Stimulated activated CD8-positive, alpha-beta memory T cell treated with anti-CD3 and anti-CD28 coated beads, Interleukin-7, amount 100 ng/mL, for 1 hour (primary cell): ENCODE measurements around the gene RPS6KC1.
"Not testable (repeated sequence)": the region's sequence is repeated elsewhere in the genome, so short reads cannot be mapped to it uniquely, and the experiment has no call there.

ENCODE experiments used
- DNase-seq, 2 donors: peaks; one replicate each; pipeline ENCODE4 v3.0.0-alpha.2; 2020; ENCODE audit warnings: low read depth in 2 of 2

Gene RPS6KC1

DNA sequence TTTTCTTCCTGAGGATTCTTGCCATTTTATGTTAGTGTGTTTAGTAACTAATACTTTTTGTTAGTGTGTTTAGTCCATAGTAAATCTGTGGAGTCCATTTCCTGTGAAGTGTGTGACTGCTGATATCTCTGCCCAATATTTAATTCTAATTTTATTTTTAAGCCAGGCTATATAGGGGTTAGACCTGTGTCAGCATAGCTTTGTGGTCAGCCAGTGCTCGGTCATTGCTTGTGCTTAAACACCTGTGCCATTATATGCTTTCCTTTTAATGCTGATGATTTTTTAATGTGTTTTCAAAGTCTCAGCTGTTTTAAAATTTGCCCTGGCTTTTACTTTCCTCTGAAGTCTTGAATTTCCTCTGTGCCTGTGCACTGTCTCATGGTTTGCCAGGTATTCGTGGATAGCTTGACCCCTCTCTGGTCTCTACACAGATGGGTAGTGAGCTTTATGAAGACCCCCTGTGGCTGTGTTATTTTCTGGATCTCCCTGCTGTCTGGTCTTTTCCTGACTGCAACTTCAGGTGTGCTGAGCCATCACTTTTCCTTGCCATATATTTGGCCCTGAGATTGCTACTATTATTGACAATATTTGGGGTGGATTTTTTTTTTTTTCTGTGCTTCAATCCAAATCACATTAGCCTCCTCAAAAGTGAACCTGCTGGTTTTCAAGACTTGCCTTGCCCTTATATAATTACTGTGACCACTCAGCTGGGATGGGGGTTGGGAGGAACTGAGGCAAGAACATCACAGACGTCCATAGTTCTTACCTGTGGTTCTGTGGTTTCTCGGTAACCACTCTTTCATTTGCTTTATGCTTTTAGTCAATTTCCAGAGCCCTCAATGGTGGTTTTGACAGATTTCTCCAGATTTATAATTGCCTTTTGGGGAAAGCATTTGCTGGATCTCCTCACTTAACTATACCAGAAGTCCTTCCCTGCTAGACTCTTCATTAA, 59.6 kb downstream of the RPS6KC1 start:
- no peak for DNase-seq

GRCh38 chr1:213111502-213111901, 60.5 kb downstream of the RPS6KC1 start:
- DNase-seq = no peak

- not testable (repeated sequence) for DNase-seq
Measured at GRCh38 chr1:213112723-213113122, 61.7 kb downstream of the RPS6KC1 start.

GRCh38 chr1:213117699-213118180, 66.7 kb downstream of the RPS6KC1 start:
- not testable (repeated sequence) for DNase-seq

- DNase-seq = no peak
Measured at GRCh38 chr1:213119794-213120193, 68.8 kb downstream of the RPS6KC1 start.

DNA sequence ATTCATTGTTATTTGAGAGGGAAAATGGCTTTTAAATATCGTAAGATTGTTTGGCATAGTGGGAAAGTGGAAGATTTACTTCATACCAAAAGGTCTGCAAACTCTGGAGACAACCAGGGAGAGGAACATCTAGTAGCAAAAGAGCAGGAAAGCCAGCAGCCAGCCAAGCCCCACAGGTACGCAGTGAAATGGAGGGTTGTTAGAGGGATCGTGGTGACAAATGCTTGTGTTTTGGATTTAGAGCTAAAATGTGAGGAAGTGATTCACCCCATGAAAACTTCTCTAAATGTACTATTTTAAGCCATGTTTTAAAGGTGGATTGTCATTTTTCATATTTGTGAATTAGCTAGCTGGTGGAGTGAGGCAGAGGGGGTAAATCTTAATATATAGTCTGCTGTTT, 69.3 kb downstream of the RPS6KC1 start:
- no peak for DNase-seq

- no peak for DNase-seq
Measured at GRCh38 chr1:213120961-213121360, 69.9 kb downstream of the RPS6KC1 start.

DNA sequence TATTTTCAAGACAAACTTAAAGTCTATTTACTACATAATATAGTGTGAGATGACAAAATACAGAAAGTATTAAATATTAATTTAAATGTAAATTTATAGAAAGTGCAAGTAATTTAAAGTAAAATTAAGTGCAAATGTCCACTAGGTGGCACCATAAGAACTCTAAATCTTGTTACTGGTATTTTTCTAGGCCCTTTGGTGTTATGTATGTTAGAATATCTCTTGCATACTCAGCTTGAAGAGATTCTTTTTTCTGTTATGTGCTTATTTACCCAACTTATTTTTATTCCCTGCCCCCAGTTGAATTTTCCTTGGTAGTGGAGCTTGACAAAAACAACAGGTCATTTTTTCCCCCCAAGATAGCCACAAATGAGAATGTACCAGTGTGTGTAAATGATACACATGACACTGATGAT, 71.5 kb downstream of the RPS6KC1 start:
- DNase-seq = no peak

- no peak for DNase-seq
Measured at GRCh38 chr1:213123087-213123486, 72.0 kb downstream of the RPS6KC1 start.

GRCh38 chr1:213123536-213123935, 72.5 kb downstream of the RPS6KC1 start:
- no peak for DNase-seq

- no peak for DNase-seq
Measured at GRCh38 chr1:213124590-213124989, 73.5 kb downstream of the RPS6KC1 start.

DNA sequence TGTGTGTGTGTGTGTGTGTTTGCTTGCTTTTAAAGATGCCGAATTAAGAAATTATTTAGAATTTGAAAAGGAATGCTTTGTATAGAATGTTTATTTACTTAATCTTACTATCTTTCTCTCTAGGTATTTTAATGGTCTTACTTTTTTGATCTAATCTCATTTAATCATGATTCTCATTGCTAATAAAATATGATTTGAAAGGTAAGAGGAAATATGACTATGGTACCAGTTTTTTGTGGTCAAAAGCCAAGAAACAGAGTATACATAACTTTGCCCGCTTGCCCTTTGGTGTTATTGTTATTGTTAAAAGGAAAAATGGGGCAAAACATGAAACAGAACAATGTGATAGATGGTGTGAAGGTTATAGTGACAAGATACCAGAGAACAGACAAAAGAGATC, 74.6 kb downstream of the RPS6KC1 start:
- no peak for DNase-seq

DNA sequence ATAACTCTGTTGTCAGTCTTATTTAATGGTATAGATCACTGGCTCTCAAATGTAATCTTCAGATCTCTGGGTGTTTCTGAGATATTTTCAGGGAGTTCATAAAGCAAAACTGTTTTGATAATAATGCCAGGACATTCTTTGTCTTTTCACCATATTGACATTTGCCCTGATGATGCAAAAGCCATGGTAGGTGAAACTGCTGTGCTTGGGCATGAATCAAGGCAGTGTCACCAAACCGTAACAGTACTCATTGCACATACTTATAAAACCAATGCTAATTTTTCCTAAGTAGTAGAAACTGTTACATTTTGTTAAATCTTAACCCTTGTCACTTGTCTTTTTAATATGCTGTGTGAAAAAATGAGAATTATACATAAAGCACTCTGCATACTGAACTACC, 76.0 kb downstream of the RPS6KC1 start:
- DNase-seq = no peak

- DNase-seq = no peak
Measured at GRCh38 chr1:213131851-213132655, 81.0 kb downstream of the RPS6KC1 start.

GRCh38 chr1:213135572-213135971, 84.5 kb downstream of the RPS6KC1 start:
- DNase-seq = no peak

DNA sequence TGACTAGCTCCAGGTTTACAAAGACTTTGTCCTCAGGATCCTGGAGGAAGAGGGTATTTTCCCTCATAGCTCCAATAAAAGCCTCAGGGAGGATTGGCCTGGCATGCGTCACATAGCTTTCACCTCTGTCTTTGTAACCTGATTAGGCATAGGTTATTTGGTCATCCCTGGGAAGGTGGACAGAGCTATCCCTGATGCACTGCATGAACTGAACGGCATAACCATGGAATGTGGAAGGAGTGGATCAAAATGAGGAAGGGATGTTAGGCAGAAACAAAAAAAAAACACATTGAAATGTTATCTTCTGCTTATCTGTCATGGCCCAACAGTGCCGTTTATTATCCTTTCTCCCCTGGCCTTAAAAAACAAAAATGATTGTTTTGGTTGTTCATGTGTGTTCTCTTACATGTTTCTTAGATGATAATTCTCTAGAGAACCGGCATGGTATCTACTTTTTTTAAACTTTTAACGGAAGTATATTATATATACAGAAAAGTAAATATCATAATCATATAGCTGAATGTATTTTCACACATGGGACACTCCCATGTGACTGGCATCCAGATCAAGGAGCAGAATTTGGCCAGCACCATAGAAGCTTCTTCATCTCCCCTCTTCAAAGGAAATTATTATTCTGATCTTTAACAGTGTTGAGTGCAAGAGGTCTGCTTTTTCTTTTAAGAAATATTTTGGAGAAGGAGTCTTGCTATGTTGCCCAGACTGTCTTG, 85.3 kb downstream of the RPS6KC1 start:
- no peak for DNase-seq

- DNase-seq = no peak
Measured at GRCh38 chr1:213138391-213138790, 87.3 kb downstream of the RPS6KC1 start.

DNA sequence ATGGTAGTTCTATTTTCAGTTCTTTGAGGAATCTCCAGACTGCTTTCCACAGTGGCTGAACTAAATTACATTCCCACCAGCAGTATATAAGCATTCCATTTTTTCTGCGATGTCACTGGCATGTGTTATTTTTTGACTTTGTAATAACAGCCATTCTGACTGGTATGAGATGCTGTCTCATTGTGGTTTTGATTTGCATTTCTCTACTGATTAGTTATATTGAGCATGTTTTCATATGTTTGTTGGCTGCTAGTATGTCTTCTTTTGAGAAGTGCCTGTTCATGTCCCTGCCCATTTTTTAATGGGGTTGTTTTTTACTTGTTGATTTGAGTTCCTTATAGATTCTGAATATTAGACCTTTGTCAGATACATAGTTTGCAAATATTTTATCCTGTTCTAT, 87.9 kb downstream of the RPS6KC1 start:
- DNase-seq = no peak

DNA sequence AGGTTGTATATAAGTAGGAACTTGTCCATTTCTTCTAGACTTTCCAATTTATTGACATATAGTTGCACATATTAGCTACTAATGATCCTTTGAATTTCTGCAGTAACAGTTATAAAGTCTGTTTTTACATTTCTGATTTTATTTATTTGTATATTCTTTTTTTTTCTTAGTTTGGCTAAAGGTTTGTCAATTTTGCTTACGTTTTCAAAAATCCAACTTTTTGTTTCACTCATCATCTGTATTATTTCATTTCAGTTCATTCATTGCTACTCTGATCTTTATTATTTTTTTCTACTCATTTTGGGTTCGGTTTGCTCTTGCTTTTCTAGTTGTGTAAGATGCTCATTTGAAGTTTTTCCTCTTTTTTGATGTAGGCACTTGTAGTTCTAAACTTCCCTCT, 97.9 kb downstream of the RPS6KC1 start:
- no peak for DNase-seq

GRCh38 chr1:213150090-213150489, 99.0 kb downstream of the RPS6KC1 start:
- not testable (repeated sequence) for DNase-seq

GRCh38 chr1:213154056-213154685, 103.1 kb downstream of the RPS6KC1 start:
- no peak for DNase-seq
